Endothelial cell of umbilical vein (primary cell): Measurements from ENCODE around the gene TTLL7. TPM values are rescaled to one million over a fixed set of nuclear protein-coding genes. Genes with fewer than 3 reads are reported as not detected.

ENCODE experiments used
- BruUV-seq: library from RNA; stranded (reverse); fragments of 400-500 nt; replicated peaks from 2 replicates; lab custom pipeline; 2021; lab: Mats Ljungman, UMichigan
- CTCF ChIA-PET: fragments of 300-600, 350-600 bp; sonication (Branson Sonifier 250); formaldehyde crosslinking; loops from one replicate; lab custom pipeline; 2021; ENCODE audit warnings: antibody characterized with exemption, inconsistent platforms; lab: Charles Lee
- POLR2A ChIA-PET: fragments of 300-600, 350-600 bp; sonication (Branson Sonifier 250); formaldehyde crosslinking; loops from one replicate; lab custom pipeline; 2021; ENCODE audit warnings: antibody characterized with exemption, inconsistent platforms; lab: Charles Lee
- DNase-seq: peaks from one replicate; pipeline ENCODE4 v3.0.0-alpha.2; 2011; ENCODE audit warnings: low read depth, low spot score
- FAIRE-seq: peaks from 2 replicates; lab custom pipeline; 2011; peaks lifted over from hg19 to GRCh38; lab: Jason Lieb, UNC
- H2AFZ ChIP-seq: 2 replicates; pipeline ENCODE4 v1.6.0; 2012; ENCODE audit warnings: low read depth, low read length, control low read depth, inconsistent platforms
- H3K27ac ChIP-seq: 2 replicates; pipeline ENCODE4 v1.5.1; 2011; ENCODE audit warnings: low read depth, mild to moderate bottlenecking, control low read depth, low read length, moderate library complexity; ENCODE audit not compliant: insufficient read depth
- H3K27me3 ChIP-seq, 2 experiments: 2 replicates each; pipeline versions ENCODE4 v1.6.0 to v1.6.1; 2011; ENCODE audit warnings: low read length in 2 of 2, mixed read lengths in 1 of 2; ENCODE audit not compliant: control insufficient read depth in 2 of 2, insufficient read depth in 2 of 2
- H3K36me3 ChIP-seq, 2 experiments: 2 replicates in 1 of 2; 3 replicates in 1 of 2; pipeline ENCODE4 v1.5.1; 2011; ENCODE audit warnings: low read length in 2 of 2, mild to moderate bottlenecking in 1 of 2, moderate library complexity in 1 of 2; ENCODE audit not compliant: control insufficient read depth in 2 of 2, insufficient read depth in 2 of 2; ENCODE audit errors: extremely low read depth in 1 of 2
- H3K4me1 ChIP-seq: 3 replicates; pipeline ENCODE4 v1.5.1; 2011; ENCODE audit warnings: mild to moderate bottlenecking, low read length; ENCODE audit not compliant: control insufficient read depth, insufficient read depth; ENCODE audit errors: extremely low read depth
- H3K4me2 ChIP-seq: 2 replicates; pipeline ENCODE4 v1.6.1; 2011; ENCODE audit warnings: low read length, control low read depth, mixed read lengths; ENCODE audit not compliant: insufficient read depth
- H3K4me3 ChIP-seq, 3 experiments: fragments of 200-600 bp in 1 of 3; sonication (generic), shearing (Covaris generic) in 1 of 3; replicated peaks in 1 of 3; 2 replicates each; pipeline ENCODE4 v1.5.1; 2011 to 2016; ENCODE audit warnings: control low read depth in 3 of 3, low read length in 3 of 3, mild to moderate bottlenecking in 2 of 3, inconsistent platforms in 1 of 3, low read depth in 1 of 3, moderate library complexity in 1 of 3; ENCODE audit not compliant: insufficient read depth in 1 of 3
- H3K79me2 ChIP-seq: 2 replicates; pipeline ENCODE4 v1.6.0; 2012; ENCODE audit warnings: low read length, inconsistent platforms; ENCODE audit not compliant: control insufficient read depth, insufficient read depth
- H3K9ac ChIP-seq: replicated peaks from 2 replicates; pipeline ENCODE3; 2011; ENCODE audit warnings: low read length, control low read depth; ENCODE audit not compliant: insufficient read depth; ENCODE audit errors: extremely low read depth
- H3K9me1 ChIP-seq: replicated peaks from 3 replicates; pipeline ENCODE4 v1.6.0; 2011; ENCODE audit warnings: mild to moderate bottlenecking, low read length; ENCODE audit not compliant: control insufficient read depth, insufficient read depth; ENCODE audit errors: extremely low read depth
- H3K9me3 ChIP-seq: replicated peaks from 2 replicates; pipeline ENCODE4 v1.5.1; 2012; ENCODE audit warnings: low read length, inconsistent platforms; ENCODE audit not compliant: control insufficient read depth, insufficient read depth
- H4K20me1 ChIP-seq: replicated peaks from 2 replicates; pipeline ENCODE3; 2011; ENCODE audit warnings: mild to moderate bottlenecking, low read length; ENCODE audit not compliant: control insufficient read depth, insufficient read depth; ENCODE audit errors: extremely low read depth
- EZH2 ChIP-seq: IDR thresholded peaks from 2 replicates; pipeline ENCODE4 v1.6.1; 2012; ENCODE audit warnings: borderline replicate concordance, low read depth, mild to moderate bottlenecking, moderate library complexity, low read length, inconsistent platforms; ENCODE audit not compliant: severe bottlenecking
- FOS ChIP-seq: IDR thresholded peaks from 2 replicates; pipeline ENCODE4 v1.6.1; 2011; ENCODE audit warnings: mild to moderate bottlenecking, low read length, moderate library complexity, borderline replicate concordance; ENCODE audit not compliant: insufficient read depth
- MYC ChIP-seq: IDR thresholded peaks from one replicate; pipeline ENCODE4 v1.6.1; 2011; ENCODE audit warnings: mild to moderate bottlenecking, low read depth, low read length
- POLR2A ChIP-seq: IDR thresholded peaks from 2 replicates; pipeline ENCODE4 v1.6.1; 2012; ENCODE audit warnings: low read depth, mild to moderate bottlenecking, control low read depth, low read length
- POLR2AphosphoS5 ChIP-seq: IDR thresholded peaks from 2 replicates; pipeline ENCODE4 v1.6.1; 2012; ENCODE audit warnings: low read depth, mild to moderate bottlenecking, control low read depth, low read length, moderate library complexity; ENCODE audit not compliant: insufficient read depth
- dilution Hi-C: fragments of 300-500 bp; cut with MboI; formaldehyde crosslinking; loops from one replicate; pipeline ENCODE4 v1.15.0; 2019; ENCODE audit warnings: low sequenced_read_pairs; ENCODE audit not compliant: extremely low pct_ligation_motif_present
- intact Hi-C: fragments of 100-400 bp; cut with micrococcal nuclease; formaldehyde crosslinking; loops from one replicate; pipeline ENCODE4 v1.10.0; 2022
- polyA plus RNA-seq, 4 experiments: library from polyadenylated mRNA; depleted of rRNA in 3 of 4; stranded (reverse) in 3 of 4; unstranded in 1 of 4; fragments of >200 nt; gene quantifications; 2 replicates each; pipeline versions ENCODE4 v1.2.1 to v1.2.3, GENCODE V29; 2011 to 2012; ENCODE audit warnings: missing spikeins in 1 of 4
- total RNA-seq: library from RNA; stranded (reverse); gene quantifications from 2 replicates; pipeline ENCODE4 v1.2.3, GENCODE V29; 2021
- TF ChIP-seq, protein P1 (sequence below): IDR thresholded peaks from 2 replicates; pipeline ENCODE4 v1.6.1; 2011; ENCODE audit not compliant: insufficient read depth, insufficient read length
- TF ChIP-seq, protein P2 (sequence below), 2 donors: IDR thresholded peaks; 1 replicate in 1 of 2; 2 replicates in 1 of 2; pipeline ENCODE4 v1.5.1; 2011; ENCODE audit warnings: low read length in 2 of 2, mild to moderate bottlenecking in 2 of 2, moderate library complexity in 2 of 2, control low read depth in 1 of 2, inconsistent platforms in 1 of 2, low read depth in 1 of 2; ENCODE audit not compliant: insufficient read depth in 1 of 2; ENCODE audit errors: extremely low read depth in 1 of 2

TTLL7 gene
- total and polyA plus RNA-seq, 2 donors (not counting 3 experiments of a cell fraction or from before 2014, with no cell fraction given), result 2.1 to 11.7 TPM

DNA sequence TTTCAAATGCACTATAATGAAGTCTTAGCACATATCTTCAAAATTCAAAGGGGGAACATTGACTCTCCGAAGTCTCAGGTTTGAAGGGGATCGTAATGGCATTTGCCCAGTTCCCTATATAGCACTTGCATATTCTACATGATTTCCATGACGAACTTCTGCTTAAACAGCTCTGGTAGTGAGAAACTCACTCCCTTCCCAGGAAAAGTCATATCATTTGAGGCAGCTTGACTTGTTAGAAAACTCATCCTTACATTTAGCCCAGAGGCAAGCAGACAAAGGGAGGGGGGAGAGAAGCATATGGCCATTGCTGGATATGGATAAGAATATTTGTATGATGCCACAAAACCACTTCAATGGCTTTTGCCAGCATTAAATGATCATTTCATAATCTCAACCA, 27.0 kb upstream of the TTLL7 start:
- Histone ChIP-seq H3K4me1 (no peaks in the 10 kb centered on the region), H3K4me3 (no peak overlapping the region), H3K9me1 (no peaks in the 10 kb centered on the region), H3K27ac (no peak overlapping the region), H2AFZ (no peak overlapping the region), H3K9ac (no peak overlapping the region), H3K27me3 (peaks cover 1 to 8% of the 10 kb centered on the region in 2 experiments), H3K4me2 (no peak overlapping the region), H3K9me3 (no peaks in the 10 kb centered on the region), H3K36me3 (no peaks in the 10 kb centered on the region), H3K79me2 (no peaks in the 10 kb centered on the region), H4K20me1 (no peaks in the 10 kb centered on the region)
- dilution Hi-C loops, result no loop called here
- intact Hi-C loops, result no loop called here
- no peak for TF ChIP-seq EZH2
- no peak for TF ChIP-seq POLR2AphosphoS5
- TF ChIP-seq MYC, result no peak
- TF ChIP-seq, protein P1, sequence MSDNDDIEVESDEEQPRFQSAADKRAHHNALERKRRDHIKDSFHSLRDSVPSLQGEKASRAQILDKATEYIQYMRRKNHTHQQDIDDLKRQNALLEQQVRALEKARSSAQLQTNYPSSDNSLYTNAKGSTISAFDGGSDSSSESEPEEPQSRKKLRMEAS, result no peak
- TF ChIP-seq POLR2A, result no peak
- no peak for TF ChIP-seq FOS
- TF ChIP-seq, protein P2, sequence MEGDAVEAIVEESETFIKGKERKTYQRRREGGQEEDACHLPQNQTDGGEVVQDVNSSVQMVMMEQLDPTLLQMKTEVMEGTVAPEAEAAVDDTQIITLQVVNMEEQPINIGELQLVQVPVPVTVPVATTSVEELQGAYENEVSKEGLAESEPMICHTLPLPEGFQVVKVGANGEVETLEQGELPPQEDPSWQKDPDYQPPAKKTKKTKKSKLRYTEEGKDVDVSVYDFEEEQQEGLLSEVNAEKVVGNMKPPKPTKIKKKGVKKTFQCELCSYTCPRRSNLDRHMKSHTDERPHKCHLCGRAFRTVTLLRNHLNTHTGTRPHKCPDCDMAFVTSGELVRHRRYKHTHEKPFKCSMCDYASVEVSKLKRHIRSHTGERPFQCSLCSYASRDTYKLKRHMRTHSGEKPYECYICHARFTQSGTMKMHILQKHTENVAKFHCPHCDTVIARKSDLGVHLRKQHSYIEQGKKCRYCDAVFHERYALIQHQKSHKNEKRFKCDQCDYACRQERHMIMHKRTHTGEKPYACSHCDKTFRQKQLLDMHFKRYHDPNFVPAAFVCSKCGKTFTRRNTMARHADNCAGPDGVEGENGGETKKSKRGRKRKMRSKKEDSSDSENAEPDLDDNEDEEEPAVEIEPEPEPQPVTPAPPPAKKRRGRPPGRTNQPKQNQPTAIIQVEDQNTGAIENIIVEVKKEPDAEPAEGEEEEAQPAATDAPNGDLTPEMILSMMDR (IDR thresholded peaks at IDR 0.05; ENCODE audit: extremely low read depth in 1 of 2, insufficient read depth in 1 of 2, low read depth in 1 of 2, low read length in 2 of 2), result no peak
- BruUV-seq, result no TSS peak
- DNase-seq, result no peak
- no peak for FAIRE-seq
- ChIA-PET POLR2A (no interaction called here), CTCF (no interaction called here)
